HG03378 (cell line): ENCODE results near the gene LILRA5.
"Not testable (repeated sequence)": the region's sequence is repeated elsewhere in the genome, so short reads cannot be mapped to it uniquely, and the experiment has no call there.

Source experiments
- ATAC-seq: cut with Tn5 transposase; IDR thresholded peaks from one replicate; pipeline ENCODE4 v1.9.1; 2021; ENCODE audit warnings: mild to moderate bottlenecking, moderate library complexity; ENCODE audit not compliant: unreplicated experiment

Gene LILRA5

GRCh38 chr19:54307389-54308020, 5.5 kb downstream of the LILRA5 start:
- no peak for ATAC-seq

- ATAC-seq, result no peak
Observed at GRCh38 chr19:54305141-54305540, 7.8 kb downstream of the LILRA5 start.

- ATAC-seq, result no peak
Observed at GRCh38 chr19:54302257-54302656, 10.7 kb downstream of the LILRA5 start.

GRCh38 chr19:54299515-54299914, 13.5 kb downstream of the LILRA5 start:
- ATAC-seq, result no peak

GRCh38 chr19:54299126-54299498, 13.9 kb downstream of the LILRA5 start:
- no peak for ATAC-seq

- ATAC-seq, result no peak
Observed at GRCh38 chr19:54298357-54299125, 14.4 kb downstream of the LILRA5 start.

- ATAC-seq, result no peak
Observed at GRCh38 chr19:54297759-54298305, 15.1 kb downstream of the LILRA5 start.

- no peak for ATAC-seq
Observed at GRCh38 chr19:54294539-54294938, 18.4 kb downstream of the LILRA5 start.

GRCh38 chr19:54289160-54289559, 23.8 kb downstream of the LILRA5 start:
- not testable (repeated sequence) for ATAC-seq

- ATAC-seq, result no peak
Observed at GRCh38 chr19:54287456-54287855, 25.5 kb downstream of the LILRA5 start.

GRCh38 chr19:54286283-54286682, 26.7 kb downstream of the LILRA5 start:
- ATAC-seq, result not testable (repeated sequence)

GRCh38 chr19:54285427-54286056, 27.4 kb downstream of the LILRA5 start:
- not testable (repeated sequence) for ATAC-seq

- no peak for ATAC-seq
Observed at GRCh38 chr19:54282686-54283470, 30.1 kb downstream of the LILRA5 start.

- not testable (repeated sequence) for ATAC-seq
Observed at GRCh38 chr19:54281729-54282075, 31.3 kb downstream of the LILRA5 start.

- ATAC-seq, result no peak
Observed at GRCh38 chr19:54281007-54281728, 31.8 kb downstream of the LILRA5 start, which contains the start of gene LILRB2. Gene LILRB2 (minus strand): TSS chr19:54281110. CDS start chr19:54280496, 614 bp downstream.

- ATAC-seq, result not testable (repeated sequence)
Observed at GRCh38 chr19:54280441-54280840, 32.5 kb downstream of the LILRA5 start.

GRCh38 chr19:54280025-54280424, 32.9 kb downstream of the LILRA5 start:
- not testable (repeated sequence) for ATAC-seq

GRCh38 chr19:54279406-54279962, 33.5 kb downstream of the LILRA5 start:
- no peak for ATAC-seq

GRCh38 chr19:54278571-54279195, 34.3 kb downstream of the LILRA5 start:
- ATAC-seq, result not testable (repeated sequence)
